GM19240 (cell line): Measurements from ENCODE around the gene LSM14B.

Source experiments
- DNase-seq: peaks from one replicate; pipeline ENCODE4 v3.0.0; 2011; ENCODE audit warnings: low spot score; ENCODE audit not compliant: insufficient read length

The LSM14B gene

GRCh38 chr20:62162765-62163484 is 40.6 kb downstream of the LSM14B start:
- DNase-seq, result no peak

DNA sequence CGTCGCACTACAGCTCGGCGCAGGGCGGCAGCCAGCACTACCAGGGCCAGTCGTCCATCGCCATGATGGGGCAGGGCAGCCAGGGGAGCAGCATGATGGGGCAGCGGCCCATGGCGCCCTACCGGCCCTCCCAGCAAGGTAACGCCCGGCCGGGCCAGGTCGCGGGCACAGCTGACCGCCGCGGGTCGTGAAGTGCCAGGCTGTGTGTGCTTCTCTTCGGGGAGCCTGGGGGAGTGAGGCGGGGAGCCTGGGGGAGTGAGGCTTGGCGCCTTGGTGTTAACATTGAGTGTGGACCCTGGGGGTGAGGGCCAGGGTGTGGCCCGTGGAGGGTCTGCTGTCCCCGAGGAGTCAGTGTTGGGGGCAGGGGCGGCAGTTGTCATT is 41.2 kb downstream of the LSM14B start:
- DNase-seq, result no peak

DNA sequence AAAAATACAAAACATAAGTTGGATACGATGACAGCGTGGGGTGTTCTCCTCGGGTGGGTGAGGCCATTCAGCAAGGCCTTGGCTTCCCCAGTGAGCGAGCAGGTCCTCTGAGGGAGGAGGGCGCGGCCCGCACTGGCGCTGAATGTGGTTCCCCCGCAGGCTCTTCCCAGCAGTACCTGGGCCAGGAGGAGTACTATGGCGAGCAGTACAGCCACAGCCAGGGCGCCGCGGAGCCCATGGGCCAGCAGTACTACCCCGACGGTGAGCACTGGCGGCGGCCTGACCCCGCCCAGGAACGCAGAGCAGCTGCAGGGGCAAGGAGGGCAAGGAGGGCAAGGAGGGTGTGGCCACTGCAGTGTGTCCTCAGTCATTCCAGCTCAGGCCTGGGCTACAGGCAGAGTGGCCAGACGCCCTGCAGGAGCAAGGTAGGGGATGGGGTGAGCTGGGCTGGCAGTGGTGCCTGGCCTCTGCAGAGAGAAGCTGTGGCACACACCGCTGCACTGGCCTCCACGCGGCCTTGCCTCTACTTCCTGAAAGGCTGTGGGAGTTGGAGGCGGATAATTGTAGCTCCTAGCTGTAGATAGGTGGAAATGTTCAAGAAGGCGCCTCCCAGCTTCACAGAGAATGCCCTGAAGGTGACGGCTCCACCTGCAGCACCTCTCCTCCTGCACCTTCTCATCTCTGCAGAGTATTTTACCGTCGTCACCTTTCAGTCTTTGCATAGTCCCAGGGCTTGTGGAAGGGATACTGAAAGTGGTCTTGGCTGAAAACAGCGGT is 41.9 kb downstream of the LSM14B start:
- DNase-seq, result no peak

DNA sequence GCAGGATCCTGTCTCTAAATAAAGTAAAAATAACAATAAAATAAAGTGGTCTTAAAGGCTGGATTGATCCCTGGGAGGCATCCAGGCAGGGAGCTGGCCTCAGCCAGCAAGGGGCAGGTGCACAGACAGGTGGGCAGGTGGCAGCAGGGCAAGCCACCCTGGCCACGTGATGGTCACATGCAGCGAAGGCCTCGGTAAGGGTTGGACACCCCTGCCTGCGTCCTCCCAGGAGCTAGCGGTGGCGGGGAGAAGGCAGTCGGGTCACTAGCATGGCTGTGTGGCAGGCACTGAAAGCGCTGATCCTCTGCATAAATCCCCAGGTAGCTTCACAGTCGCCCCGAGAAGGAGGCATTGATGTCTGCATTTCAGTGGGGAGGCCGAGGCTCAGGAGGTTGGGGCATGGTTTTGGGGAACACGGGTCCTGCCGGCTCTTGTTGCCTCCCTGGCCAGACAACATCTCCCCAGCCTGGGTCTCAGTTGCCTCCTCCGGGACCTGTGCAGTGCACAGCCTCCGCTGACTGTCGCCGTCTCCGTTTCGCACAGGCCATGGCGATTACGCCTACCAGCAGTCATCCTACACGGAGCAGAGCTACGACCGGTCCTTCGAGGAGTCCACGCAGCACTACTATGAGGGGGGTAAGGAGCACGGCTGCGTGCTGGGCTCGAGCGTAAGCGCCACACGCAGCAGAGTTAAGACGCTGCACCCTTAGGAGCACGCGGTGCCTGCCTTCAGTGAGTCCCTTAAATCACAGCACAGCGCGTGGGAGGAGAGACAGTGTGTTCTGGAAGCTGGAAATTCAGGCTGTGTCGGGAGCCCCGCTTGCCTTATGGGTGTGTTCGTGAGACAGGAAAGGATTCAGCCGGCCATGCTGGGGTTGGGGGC is 42.8 kb downstream of the LSM14B start:
- no peak for DNase-seq

DNA sequence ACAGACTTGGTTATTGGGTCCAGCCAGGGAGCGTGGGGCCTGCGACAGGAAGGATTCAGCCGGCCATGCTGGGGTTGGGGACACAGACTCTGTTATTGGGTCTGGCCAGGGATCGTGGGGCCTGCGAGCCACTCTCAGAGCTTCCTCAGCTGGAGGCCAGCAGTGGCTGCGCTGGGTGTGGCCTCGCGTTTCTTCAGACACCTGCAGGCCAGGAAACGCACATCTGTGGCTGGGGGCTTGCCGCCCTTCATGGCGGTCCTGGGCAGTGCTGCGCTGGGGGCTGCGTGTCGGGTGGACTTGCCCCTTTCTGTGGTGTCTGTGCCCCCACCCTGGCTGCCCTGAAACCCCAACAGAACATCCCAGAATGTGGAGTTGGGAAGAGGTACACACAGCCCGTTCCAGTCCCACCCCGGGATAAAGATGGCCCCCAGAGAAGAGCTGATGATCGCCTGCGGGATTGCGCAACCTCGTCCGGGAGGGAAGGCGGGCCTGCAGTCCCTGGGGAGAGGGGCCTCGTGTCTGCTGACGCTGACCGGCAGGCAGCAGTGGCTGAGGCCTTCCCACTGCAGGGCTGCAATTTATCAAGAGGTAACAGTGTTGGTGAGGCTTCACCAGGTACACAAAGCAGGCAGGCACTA is 43.6 kb downstream of the LSM14B start:
- no peak for DNase-seq

- no peak for DNase-seq
Observed at GRCh38 chr20:62167474-62167873, 45.2 kb downstream of the LSM14B start.

- no peak for DNase-seq
Observed at GRCh38 chr20:62168061-62168460, 45.8 kb downstream of the LSM14B start.

DNA sequence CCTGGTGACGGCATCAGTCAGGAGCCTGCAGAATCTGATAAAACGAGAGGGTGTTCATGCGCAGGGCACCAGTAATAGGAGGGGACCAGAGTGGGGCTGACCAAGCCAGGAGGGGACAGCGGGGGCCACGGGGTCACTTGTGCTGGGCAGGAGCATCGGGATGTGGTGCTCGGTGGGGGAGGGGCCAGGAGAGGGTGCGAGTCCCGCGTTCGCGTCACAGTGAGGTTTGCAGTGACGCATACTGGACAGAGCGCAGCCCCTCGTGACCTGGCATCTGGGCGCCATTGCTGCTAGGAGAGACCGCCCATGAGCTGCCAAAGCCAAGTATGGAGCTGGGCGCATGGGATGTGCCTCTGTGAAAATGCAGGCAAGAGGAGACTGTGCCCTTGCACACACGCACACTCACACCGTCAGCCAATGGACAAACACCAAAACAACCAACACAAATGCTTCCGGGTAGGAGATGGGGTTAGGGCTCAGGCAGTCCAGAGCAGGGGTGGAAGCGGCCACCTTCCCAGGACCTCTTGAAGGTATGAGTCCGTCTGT is 46.7 kb downstream of the LSM14B start:
- DNase-seq, result no peak

GRCh38 chr20:62170536-62170935 is 48.3 kb downstream of the LSM14B start:
- no peak for DNase-seq

DNA sequence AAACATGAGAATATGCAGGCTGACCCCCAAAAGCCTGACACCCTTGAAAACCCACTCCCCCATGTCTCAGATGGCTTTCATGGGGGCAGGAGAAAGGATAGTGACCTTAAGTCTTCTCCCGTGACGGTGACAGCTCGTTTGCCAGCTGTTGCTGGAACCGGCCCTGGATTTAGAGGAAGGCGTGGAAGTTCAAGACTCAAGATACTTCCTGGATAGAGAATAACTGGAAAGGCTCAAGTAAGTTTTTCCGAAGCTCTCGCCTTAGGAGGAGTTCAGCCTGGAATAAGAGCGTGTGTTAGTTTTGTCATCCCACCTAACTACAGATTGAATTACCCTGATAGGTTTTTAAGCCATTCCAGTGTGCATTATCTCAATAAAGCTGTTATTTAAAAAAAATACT is 49.0 kb downstream of the LSM14B start:
- DNase-seq, result no peak

GRCh38 chr20:62172666-62173065 is 50.4 kb downstream of the LSM14B start:
- DNase-seq, result no peak

- DNase-seq, result no peak
Observed at GRCh38 chr20:62174021-62174804, 51.9 kb downstream of the LSM14B start.

DNA sequence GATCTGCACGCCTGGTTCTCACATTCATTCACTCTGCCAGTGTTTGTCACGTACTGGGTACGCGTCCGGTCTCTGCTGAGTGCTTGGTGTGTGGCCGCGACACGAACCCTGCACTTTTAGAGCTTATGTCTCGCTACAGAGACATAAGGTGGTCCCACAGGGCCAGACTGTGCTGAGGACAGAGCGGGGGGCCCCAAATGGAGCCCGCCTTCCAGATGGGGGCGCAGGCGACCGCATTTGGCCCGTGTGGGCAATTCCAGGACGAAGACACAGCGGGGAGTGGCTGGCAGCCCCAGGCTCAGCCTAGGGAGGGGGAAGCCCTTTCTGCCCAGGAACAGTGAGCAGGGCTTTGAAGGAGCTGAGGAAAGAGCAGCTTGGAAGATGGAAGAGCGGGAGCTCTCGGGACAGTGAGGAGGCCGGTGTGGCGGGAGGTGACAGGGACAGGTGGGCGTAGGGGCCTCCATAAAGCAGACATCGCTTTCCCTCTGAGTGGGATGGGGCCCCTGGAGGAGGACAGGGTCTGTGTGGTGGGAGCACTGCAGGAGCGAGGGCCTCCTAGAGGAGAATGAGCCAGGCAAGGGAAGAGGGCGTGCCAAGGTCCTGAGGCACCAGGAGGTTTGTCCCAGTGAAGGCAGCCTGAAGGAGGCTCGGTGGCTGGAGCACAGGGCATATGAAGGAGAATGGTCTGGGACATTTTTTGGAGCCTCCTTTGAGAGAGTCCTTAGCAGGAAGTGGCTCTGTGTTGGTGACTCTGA is 52.8 kb downstream of the LSM14B start:
- no peak for DNase-seq

DNA sequence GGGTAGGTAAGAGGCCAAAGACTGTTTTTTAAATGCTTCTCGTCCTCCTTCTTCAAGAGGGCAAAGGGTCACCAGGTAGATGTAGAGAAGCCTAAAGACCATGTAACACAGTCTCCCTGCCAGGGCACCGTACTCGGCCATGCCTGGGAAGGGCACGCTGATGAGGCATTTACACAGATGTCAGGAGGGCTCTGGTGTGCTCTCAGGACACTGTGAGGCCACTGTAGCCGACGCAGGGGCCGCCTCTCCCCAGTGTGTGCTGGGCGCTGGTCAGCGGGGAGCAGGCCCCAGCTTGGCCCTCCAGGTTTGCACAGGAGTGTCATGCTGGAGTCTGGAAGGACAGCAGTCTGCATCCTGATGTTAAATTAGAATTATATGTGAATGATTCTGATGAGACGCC is 53.4 kb downstream of the LSM14B start:
- no peak for DNase-seq

DNA sequence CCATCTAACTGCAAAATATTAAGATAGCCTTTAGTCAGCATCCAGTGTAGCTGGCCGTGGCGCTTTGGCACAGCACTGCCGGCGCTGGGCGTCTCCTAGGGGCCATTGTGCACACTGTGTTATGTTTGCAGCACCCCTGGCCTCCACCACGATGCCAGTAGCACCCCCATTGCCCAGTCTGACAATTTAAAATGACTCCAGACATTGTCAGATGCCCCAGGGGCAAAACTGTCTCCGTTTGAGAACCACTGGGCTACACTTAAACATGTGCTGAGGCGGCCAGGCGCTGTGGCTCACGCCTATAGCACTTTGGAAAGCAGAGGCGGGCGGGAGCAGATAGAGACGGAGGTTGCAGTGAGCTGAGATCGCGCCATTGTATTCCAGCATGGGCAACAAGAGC is 54.6 kb downstream of the LSM14B start:
- no peak for DNase-seq

GRCh38 chr20:62177307-62177706 is 55.0 kb downstream of the LSM14B start:
- no peak for DNase-seq

DNA sequence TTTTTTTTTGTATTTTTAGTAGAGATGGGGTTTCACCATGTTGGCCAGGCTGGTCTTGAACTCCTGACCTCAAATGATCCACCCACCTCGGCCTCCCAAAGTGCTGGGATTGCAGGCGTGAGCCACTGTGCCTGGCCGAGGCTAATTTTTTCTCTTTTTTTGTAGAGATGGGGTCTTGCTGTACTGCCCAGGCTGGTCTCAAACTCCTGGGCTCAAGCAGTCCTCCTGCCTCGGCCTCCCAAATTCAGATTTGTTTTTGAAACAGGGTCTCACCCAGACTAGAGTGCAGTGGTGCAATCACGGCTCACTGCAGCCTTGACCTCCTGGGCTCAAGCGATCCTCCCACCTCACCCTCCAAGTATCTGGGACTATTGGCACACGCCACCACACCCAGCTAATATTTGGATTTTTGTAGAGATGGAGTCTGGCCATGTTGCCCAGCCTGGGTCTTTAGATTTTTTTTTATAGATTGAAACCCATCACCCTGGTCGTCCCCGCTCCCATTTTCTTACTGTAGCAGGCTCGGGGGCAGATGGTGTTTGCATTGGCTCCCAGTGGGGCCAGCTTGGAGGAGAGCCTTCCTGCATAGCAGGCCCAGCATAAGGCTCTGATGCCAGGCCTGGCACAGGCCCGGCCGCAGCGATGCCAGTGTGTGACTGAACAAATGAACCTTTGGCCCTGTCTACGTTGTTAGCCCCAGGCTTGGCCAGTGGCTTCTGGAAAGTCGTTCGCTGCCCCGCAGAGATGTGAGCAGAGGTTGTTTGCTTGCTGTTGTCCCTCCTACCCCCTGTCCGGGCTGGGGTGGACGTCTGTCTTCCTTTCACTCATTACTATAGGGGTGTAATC is 56.3 kb downstream of the LSM14B start:
- no peak for DNase-seq

GRCh38 chr20:62179162-62179504 is 56.9 kb downstream of the LSM14B start:
- DNase-seq, result no peak

GRCh38 chr20:62181808-62182207 is 59.5 kb downstream of the LSM14B start:
- no peak for DNase-seq
